ENCODE measurements around the gene ARHGAP25.

ARHGAP25 gene

GRCh38 chr2:68817306-68817705 lies 82.7 kb downstream of the ARHGAP25 start:
- no peak for TF ChIP-seq CTCF (conservative IDR thresholded peaks at IDR 0.05; ENCODE audit: low read length)
- no peak for DNase-seq (ENCODE audit: low read depth)
- H3K4me3 ChIP-seq (ENCODE audit: low read length), result no peak overlapping the region

GRCh38 chr2:68819556-68819955 lies 84.9 kb downstream of the ARHGAP25 start:
- no peak overlapping the region for H3K4me3 ChIP-seq (ENCODE audit: low read length)
- DNase-seq (ENCODE audit: low read depth), result no peak
- no peak for TF ChIP-seq CTCF (conservative IDR thresholded peaks at IDR 0.05; ENCODE audit: low read length)

- no peak overlapping the region for H3K4me3 ChIP-seq (ENCODE audit: low read length)
- TF ChIP-seq CTCF (conservative IDR thresholded peaks at IDR 0.05; ENCODE audit: low read length), result no peak
- DNase-seq (ENCODE audit: low read depth), result no peak
These were observed 87.7 kb downstream of the ARHGAP25 start for GRCh38 chr2:68822207-68822872.

- peak; percentile 84 for DNase-seq (ENCODE audit: low read depth)
- no peak overlapping the region for H3K4me3 ChIP-seq (ENCODE audit: low read length)
- no peak for TF ChIP-seq CTCF (conservative IDR thresholded peaks at IDR 0.05; ENCODE audit: low read length)
These were observed 90.2 kb downstream of the ARHGAP25 start for GRCh38 chr2:68824831-68825230.

- no peak for DNase-seq (ENCODE audit: low read depth)
- H3K4me3 ChIP-seq (ENCODE audit: low read length), result no peak overlapping the region
- TF ChIP-seq CTCF (conservative IDR thresholded peaks at IDR 0.05; ENCODE audit: low read length), result no peak
These were observed 91.3 kb downstream of the ARHGAP25 start for GRCh38 chr2:68825866-68826265.

GRCh38 chr2:68827666-68828065 lies 93.1 kb downstream of the ARHGAP25 start:
- no peak for TF ChIP-seq CTCF (conservative IDR thresholded peaks at IDR 0.05; ENCODE audit: low read length)
- DNase-seq (ENCODE audit: low read depth), result no peak
- no peak overlapping the region for H3K4me3 ChIP-seq (ENCODE audit: low read length)

GRCh38 chr2:68828887-68829708 lies 94.5 kb downstream of the ARHGAP25 start:
- TF ChIP-seq CTCF (conservative IDR thresholded peaks at IDR 0.05; ENCODE audit: low read length), result no peak
- DNase-seq (ENCODE audit: low read depth), result peak; percentile 96
- H3K4me3 ChIP-seq (ENCODE audit: low read length), result no peak overlapping the region

Measured in AG10803 (cell line).